NCI-H146 (cell line): Measurements from ENCODE around the gene PRKCH.
"Not testable (repeated sequence)": the region's sequence is repeated elsewhere in the genome, so short reads cannot be mapped to it uniquely, and the experiment has no call there.

Experiments used
- DNase-seq: peaks from one replicate; lab custom pipeline; 2025; lab: John Stamatoyannopoulos, UW

Gene PRKCH

DNA sequence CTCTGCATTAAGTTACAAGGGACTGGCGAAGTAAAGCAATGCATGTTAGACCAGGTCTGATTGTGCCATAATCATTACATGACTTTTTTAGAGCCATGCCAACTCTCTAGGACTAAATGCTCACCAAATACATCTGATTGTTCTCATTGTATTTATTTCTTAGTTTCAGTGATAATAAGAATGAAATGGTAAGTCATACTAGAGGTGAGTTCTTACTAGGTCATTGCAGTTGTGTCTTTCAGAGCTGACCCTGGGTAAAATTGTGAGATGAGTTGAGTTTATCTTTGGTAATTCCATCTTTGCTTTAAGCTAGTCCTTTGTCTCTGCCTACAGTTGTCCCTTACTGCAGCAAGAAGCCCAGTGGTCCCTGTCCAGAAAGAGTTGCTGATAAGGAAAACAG lies 73.2 kb downstream of the PRKCH start:
- DNase-seq: no peak

DNA sequence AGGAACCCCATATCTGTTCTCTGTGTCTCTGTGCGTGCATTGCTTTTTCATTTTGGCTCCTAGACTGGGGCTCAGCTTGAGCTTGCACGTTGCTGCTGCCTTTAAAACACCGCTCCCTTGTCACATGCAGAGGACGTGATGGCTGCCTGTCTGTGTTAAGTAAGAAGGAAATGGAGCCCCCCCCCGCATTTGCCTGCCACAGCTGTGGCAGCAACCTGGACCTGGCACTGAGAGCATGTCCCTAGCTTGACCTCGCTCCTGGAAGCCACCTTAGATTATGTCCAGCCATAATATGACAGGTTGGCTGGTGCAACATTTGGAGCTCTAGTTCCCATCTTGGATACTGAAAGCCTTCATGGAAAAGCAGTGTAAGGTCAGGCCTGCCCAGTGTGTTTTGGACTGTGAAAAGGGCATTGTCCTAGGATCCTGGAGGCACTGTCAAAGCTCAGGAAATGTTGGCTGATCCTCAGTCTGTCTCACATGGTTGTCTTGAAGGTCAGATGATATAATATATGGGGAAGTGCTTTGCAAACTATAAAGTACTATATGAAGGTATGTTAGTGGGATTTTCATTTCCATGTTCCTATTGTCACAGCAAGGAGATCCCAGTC lies 73.8 kb downstream of the PRKCH start:
- DNase-seq: no peak

- DNase-seq: no peak
These were observed 74.9 kb downstream of the PRKCH start for GRCh38 chr14:61396279-61396678.

- no peak for DNase-seq
These were observed 75.3 kb downstream of the PRKCH start for GRCh38 chr14:61396694-61397093.

DNA sequence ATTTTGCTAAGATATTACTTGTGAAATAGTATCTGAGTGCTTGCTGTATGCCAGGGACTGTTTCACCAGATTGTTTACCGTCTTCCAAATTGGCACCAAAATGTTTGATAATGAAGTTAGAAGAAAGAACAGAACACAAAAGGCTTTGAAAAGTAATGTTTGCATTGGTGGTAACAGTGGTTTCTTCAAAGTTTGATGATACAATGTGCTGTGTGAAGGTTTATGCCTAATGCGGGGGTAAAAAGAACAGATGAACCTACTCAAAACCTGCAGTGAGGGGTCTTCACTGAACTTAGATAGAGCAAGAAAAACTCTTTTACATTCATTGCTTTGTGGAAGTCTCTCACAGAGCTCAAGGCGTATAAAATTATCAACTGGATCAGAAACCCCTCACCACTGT lies 76.2 kb downstream of the PRKCH start:
- no peak for DNase-seq

GRCh38 chr14:61398221-61398620 lies 76.8 kb downstream of the PRKCH start:
- no peak for DNase-seq

DNA sequence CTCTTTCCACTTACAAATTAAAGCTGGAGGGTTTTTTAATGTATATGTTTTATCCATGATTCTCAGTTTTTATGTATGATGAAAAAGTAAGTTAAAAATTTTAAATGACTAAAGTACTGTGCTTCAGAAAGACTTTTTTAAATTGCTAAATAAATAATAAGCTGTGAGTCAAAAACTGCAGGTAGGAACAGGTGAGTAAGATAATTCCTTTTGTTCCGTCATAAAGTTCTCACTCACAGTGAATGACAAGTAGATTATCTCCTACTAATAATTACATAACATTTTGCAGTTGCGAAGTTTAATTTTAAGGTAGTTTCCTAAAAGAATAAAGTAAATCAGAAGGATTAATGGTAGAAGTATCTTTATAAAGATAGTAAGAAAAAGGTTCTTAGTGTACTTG lies 78.0 kb downstream of the PRKCH start:
- DNase-seq: no peak

GRCh38 chr14:61401461-61401860 lies 80.1 kb downstream of the PRKCH start:
- DNase-seq: no peak

GRCh38 chr14:61403411-61403810 lies 82.0 kb downstream of the PRKCH start:
- DNase-seq: no peak

DNA sequence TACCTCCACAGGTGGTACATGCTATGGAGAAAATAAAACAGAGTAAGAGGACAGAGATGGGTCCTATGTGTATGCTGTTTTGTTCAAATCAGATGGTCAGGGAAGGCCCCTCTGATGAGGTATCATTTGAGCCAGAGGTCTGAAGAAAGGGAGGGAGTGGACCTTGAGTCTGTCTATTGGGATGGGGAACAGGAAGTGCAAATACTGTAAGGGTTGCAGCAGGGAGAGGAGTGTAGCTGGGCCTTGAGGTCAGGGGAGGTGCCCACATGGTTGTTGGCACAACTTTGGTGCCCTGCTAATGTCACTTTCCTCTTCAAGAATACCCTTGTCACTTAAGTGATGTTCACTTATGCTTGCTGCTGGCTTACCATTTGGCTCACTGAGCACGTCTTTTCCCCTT lies 83.3 kb downstream of the PRKCH start:
- no peak for DNase-seq

DNA sequence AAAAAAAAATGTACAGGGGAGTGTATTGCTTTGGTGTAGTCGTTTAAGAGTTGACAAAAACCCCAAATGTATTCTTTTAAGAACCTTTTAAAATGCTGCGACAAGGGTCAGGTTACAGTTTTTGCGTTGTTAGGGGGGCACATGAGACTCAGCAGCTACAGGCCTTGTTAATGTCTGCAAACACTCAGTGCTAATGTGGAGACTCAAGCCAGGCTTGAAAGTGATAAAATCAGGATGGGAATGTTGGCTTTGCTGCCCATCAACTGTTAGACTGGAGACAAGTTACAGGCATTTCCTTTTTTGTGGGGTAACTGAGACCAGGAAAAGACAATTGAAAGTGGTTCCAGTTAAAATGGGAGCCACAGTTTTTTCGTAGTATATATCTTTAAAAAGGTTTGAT lies 84.8 kb downstream of the PRKCH start:
- no peak for DNase-seq

GRCh38 chr14:61406675-61407074 lies 85.3 kb downstream of the PRKCH start:
- no peak for DNase-seq

- DNase-seq: no peak
These were observed 87.1 kb downstream of the PRKCH start for GRCh38 chr14:61408498-61408897.

DNA sequence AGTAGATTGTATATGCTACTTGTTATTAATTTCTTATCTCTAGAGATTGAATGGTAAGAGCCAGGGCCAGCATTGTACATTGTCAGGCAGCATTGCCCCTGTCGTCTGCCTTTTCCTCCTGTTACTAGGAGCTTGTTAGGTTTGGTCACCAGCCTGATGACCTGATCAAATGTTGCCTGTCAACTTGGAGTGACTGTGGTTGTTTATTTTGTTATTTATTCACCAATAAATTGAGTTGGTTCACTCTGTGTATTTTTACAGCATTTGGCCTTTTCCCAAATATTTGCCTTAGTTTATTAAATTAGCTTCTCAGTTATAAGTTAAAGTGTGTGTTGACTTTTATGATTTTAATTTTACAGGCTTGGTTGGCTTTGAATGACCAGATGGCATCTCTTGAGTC lies 88.4 kb downstream of the PRKCH start:
- no peak for DNase-seq

DNA sequence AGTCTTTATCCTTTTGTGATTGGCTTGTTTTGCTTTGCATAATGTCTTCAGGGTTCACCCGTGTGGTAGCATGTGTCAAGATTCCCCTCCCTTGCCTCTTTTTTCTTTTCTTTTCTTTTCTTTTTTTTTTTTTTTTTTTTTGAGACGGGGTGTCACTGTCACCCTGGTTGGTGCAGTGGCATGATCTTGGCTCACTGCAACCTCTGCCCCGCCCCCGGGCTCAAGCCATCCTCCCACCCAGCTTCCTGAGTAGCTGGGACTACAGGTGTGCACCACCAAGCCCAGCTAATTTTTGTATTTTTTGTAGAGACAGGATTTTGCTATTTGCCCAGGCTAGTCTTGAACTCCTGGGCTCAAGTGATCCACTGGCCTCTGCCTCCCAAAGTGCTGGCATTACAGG lies 94.6 kb downstream of the PRKCH start:
- DNase-seq: not testable (repeated sequence)

- DNase-seq: no peak
These were observed 95.2 kb downstream of the PRKCH start for GRCh38 chr14:61416591-61416990.

DNA sequence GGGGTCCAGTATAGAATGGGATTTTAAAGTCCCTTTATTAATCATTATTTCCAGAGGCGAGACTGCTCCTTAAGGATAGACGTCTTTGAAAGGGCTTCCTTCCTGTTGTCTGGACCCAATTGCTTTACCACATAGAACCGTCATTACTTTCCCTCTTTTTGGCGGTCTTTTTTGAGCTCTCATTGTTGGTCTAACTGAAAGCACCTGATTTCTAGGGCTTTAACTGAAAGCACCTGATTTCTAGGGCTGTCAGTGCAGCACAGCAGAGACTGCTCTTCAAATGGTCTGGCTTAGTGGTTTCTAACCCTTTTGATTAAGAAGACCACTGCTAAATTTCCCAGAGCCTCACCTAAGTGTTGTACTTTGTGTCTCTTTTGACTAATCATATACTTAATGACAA lies 95.8 kb downstream of the PRKCH start:
- DNase-seq: no peak

DNA sequence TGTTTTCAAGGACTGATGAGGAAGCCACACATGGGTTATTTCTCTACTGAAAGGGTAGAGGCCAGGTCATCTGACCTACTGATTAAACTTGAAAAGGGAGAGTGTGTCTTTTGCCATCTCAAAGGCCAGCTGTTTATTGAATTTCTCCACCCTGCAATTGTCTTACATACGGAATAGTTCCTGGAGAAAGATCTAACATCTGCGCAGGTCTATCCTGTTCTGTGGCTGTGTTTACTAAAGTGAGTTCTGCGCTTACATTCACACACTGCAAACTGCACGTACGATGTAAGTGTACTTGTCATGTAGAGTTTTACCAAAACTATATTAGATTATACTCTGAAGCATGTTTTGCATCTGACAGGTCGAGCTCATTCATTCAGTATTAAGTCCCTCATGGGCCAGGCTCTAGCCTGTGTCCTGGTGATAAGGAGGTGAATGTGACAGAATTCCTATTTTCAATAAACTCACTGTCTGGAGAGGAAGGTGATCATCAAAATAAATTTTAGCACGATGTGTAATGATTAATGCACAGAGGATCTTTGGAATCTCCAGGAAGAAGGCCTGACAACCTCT lies 96.6 kb downstream of the PRKCH start:
- DNase-seq: no peak

GRCh38 chr14:61418746-61419145 lies 97.4 kb downstream of the PRKCH start:
- no peak for DNase-seq

DNA sequence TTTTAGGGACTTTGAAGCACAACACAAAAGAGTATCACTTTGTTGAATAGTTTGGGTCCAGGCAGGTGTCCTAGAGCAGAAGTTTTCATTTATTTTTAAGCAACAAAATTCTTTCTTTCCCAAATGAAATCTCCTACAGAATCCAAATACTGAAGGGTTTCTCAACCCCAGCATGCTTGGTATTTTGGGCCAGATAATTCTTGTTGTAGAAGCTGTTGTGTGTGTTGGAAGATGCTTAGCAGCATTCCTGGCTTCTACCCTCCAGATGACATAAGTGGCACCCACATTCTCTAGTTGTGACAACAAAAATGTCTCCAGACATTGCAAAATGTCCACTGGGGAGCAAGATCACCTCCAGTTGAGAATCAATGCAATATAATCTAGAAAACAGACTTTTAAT lies 97.8 kb downstream of the PRKCH start:
- DNase-seq: no peak

DNA sequence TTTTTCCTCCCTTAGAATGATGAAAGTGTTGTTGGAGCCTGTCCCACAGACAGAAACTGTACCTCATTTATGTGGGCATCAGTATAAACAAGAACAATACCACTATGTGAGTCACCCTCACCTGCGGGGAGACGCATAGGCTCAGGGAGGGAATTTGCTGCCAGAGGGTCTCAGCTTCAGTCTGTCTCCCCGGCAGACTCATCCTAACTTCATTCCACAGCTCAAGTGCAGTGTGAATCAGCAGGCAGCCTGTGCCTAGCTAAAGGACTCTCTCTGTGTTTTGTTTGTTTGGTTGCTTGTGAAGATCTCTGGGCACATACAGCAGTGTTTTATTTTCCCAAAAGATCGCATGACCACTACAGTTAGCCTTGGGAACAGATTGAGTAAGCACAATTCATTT lies 98.9 kb downstream of the PRKCH start:
- DNase-seq: no peak

- DNase-seq: no peak
These were observed 100.0 kb downstream of the PRKCH start for GRCh38 chr14:61421212-61421923.

DNA sequence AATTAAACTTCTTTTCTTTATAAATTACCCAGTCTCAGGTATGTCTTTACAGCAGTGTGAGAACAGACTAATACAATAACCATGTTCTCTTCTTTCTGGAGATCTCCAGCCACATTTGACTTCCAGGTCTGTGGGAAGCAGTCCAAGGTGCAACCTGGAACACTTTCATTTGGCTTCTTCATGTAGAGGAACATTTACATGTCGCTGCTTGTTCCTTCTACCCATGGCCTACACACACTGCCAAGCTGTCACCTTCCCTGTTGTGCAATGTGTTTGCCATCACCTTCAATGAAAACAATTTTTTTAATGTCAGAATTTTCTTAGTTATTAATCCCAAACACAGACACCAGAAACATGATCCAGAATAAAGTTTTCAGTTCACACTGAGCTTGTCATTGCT lies 104.7 kb downstream of the PRKCH start:
- DNase-seq: no peak

DNA sequence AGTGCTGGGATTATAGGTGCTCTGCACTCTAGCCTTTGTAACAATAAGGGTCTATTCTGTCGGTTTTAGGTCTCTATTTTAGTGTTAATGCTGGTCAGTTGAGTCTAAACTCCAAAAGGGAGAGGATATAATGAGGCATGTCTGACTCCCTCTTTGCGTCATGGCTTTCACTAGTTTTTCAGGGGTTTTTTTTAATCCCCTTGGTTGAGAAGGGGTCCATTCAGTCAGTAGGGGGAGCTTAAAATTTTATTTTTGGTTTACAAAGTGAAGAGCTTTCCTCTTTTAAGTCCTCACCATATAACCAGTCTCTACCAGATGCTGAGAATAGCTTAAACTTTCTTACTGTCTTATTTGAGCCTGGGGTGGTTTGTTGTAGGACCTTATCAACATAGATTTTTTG lies 106.9 kb downstream of the PRKCH start:
- no peak for DNase-seq
